ENCODE measurements around the gene TRHDE.

DNA sequence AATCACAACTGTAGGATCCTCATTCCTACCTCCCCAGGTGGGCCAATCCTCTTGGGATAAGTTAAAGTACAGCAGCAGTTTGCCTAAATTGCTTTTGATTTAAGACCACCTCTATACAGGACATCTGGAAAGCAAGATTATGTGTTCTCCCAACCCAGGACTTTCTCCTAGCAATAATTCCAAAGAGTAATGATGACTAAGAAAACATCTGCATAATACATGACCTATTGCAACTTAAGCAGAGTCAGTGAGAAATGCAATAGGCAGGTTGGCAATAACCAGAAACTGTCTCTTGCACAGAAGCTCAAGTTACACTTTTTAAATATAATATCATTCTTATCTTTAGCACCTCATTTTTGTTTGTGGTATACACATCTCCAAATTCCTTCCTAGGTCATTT, 275.4 kb downstream of the TRHDE start:
- TF ChIP-seq, protein P1, sequence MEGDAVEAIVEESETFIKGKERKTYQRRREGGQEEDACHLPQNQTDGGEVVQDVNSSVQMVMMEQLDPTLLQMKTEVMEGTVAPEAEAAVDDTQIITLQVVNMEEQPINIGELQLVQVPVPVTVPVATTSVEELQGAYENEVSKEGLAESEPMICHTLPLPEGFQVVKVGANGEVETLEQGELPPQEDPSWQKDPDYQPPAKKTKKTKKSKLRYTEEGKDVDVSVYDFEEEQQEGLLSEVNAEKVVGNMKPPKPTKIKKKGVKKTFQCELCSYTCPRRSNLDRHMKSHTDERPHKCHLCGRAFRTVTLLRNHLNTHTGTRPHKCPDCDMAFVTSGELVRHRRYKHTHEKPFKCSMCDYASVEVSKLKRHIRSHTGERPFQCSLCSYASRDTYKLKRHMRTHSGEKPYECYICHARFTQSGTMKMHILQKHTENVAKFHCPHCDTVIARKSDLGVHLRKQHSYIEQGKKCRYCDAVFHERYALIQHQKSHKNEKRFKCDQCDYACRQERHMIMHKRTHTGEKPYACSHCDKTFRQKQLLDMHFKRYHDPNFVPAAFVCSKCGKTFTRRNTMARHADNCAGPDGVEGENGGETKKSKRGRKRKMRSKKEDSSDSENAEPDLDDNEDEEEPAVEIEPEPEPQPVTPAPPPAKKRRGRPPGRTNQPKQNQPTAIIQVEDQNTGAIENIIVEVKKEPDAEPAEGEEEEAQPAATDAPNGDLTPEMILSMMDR (IDR thresholded peaks at IDR 0.05; ENCODE audit: low read depth, low read length), result no peak
- TF ChIP-seq EZH2phosphoT487 (IDR thresholded peaks at IDR 0.05; ENCODE audit: low read depth), result no peak
